Measurements from ENCODE around the gene ZER1.
"Not testable (repeated sequence)": the region's sequence is repeated elsewhere in the genome, so short reads cannot be mapped to it uniquely, and the experiment has no call there.

The ZER1 gene

GRCh38 chr9:128715436-128715750 lies 56.3 kb downstream of the ZER1 start:
- no peak for DNase-seq (ENCODE audit: low spot score)

DNA sequence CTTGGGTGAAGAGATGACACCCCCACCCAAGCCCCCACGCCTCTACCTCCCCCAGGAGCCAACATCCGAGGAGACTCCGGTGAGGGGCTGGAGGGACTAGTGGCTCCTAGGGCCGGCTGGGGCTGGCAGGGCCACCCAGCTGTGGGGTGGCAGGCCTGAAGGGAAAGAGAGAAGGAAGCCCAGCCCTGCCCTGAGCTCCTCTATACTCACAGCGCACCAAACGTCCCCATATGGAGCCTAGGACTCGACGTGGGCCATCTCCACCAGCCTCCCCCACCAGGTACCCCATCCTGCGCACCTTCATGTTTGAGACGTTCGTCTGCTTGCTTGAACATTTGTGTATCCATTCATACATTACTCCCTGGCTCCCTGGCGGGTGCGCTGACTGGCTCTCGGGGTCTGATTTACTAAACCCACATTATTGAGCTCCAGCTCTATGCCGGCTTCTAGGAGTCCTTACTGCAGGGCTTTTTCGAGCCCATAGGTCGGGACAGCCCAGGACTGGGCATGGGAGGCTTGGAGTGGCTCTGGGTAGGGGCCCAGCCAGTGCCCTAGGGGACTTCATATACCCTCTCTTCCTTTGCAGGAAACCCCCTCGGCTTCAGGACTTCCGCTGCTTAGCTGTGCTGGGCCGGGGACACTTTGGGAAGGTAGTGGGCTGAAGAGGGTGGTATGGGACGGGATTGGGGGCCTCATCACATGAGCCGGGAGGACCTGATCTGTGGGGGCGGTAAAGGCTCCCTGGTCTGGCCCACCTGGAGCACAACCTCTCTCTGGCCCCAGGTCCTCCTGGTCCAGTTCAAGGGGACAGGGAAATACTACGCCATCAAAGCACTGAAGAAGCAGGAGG lies 56.9 kb downstream of the ZER1 start:
- no peak for DNase-seq (ENCODE audit: low spot score)

DNA sequence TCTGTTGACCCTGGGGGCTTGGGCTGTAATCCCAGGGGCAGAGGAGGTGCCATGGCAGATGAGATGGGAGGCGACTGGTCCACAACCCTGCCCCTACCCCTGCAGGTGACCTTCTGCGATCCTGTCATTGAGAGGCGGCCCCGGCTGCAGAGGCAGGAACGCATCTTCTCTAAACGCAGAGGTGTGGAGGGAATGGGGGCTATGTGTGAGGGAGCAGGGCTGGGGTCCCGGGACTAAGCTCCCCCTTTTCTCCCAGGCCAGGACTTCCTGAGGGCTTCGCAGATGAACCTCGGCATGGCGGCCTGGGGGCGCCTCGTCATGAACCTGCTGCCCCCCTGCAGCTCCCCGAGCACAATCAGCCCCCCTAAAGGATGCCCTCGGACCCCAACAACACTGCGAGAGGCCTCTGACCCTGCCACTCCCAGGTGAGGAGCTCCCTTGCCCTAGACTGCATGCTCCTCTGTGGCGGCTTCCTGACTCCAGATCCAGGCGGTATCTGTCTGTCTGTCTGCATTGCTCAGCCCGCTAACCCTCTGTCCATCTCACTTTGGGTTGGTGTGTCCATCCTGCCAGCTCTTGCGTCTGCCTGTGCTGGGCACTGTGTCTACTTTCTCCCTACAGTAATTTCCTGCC lies 57.7 kb downstream of the ZER1 start:
- DNase-seq (ENCODE audit: low spot score), result no peak

DNA sequence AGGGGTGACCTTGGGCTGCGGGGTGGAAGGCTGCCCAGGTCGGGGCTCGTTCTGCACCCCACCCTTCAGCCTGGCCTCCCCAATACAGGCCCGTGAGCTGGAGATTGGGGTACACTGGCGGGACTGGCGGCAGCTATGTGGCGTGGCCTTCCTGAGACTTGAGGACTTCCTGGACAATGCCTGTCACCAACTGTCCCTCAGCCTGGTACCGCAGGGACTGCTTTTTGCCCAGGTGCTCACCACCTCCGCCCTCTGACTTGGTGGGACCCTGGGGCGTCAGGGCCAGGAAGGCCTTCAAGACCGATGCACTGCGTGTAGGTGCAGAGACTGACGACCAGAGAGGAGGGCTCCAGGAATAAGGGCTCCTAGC lies 58.3 kb downstream of the ZER1 start:
- no peak for DNase-seq (ENCODE audit: low spot score)

- DNase-seq (ENCODE audit: low spot score), result no peak
Measured at GRCh38 chr9:128712451-128713410, 59.0 kb downstream of the ZER1 start.

- no peak for DNase-seq (ENCODE audit: low spot score)
Measured at GRCh38 chr9:128707446-128707845, 64.3 kb downstream of the ZER1 start.

DNA sequence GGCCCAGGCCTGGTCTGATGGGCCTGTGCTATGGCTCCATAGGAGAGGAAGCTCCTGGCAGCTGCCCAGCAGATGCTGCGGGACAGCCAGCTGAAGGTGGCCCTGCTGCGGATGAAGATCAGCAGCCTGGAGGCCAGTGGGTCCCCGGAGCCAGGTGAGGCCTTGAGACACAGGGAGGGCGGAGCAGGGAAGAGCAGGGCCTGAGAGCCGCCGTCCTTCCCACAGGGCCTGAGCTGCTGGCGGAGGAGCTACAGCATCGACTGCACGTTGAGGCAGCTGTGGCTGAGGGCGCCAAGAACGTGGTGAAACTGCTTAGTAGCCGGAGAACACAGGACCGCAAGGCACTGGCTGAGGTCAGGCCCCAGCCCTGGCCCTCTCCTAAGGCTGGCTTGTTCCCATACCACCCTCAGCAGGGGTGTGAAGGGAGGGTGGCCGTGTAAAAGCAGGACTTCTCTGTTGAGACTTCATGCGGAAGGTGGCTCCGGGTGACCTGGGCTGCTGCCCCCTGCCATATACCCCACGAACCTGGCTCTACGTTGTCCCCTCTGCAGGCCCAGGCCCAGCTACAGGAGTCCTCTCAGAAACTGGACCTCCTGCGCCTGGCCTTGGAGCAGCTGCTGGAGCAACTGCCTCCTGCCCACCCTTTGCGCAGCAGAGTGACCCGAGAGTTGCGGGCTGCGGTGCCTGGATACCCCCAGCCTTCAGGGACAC lies 64.9 kb downstream of the ZER1 start:
- DNase-seq (ENCODE audit: low spot score), result no peak

GRCh38 chr9:128706045-128706444 lies 65.7 kb downstream of the ZER1 start:
- DNase-seq (ENCODE audit: low spot score), result no peak

DNA sequence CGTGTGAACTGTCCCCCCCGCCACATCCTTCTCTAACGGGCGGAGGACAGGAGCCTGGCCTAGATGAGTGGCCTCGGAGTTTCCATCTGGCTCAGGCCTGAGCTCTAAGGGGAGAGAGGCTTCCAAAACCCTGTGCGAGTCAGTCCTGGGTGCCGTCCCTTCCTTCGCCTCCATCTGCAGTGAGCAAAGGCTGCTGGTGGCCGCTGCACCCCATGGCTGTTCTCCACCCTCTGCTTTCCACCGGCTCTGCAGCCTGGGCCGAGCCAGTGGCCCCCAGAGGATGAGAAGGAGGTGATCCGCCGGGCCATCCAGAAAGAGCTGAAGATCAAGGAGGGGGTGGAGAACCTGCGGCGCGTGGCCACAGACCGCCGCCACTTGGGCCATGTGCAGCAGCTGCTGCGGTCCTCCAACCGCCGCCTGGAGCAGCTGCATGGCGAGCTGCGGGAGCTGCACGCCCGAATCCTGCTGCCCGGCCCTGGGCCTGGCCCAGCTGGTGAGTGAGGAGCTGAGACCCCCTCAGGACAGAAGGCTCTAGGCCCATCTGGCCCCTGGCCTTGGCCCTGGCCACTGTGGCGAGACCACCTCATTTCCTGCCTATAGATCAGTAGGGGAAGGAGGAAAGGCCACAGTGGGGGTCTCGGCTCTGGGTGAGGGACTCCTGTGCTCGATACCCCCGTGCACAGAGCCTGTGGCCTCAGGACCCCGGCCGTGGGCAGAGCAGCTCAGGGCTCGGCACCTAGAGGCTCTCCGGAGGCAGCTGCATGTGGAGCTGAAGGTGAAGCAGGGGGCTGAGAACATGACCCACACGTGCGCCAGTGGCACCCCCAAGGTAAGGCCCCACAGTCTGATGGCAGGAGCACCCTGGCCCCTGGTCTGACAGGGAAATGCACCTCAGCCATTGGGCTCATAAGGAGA lies 66.4 kb downstream of the ZER1 start:
- DNase-seq (ENCODE audit: low spot score), result no peak

DNA sequence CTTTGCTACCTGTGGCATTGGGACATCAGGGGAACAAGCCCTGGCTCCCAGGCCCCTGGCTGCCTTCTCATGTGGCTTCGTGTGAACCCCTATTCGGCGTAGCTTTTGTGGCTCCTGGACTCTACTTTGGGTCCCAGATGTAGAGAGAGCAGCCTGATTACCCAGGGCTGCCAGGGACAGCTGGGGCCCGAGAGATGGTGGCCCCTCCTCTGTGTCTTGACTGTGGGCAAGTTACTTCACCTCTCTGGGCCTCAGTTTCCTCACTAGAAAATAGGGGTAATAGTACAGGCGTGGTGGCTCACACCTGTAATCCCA lies 67.4 kb downstream of the ZER1 start:
- DNase-seq (ENCODE audit: low spot score), result no peak

DNA sequence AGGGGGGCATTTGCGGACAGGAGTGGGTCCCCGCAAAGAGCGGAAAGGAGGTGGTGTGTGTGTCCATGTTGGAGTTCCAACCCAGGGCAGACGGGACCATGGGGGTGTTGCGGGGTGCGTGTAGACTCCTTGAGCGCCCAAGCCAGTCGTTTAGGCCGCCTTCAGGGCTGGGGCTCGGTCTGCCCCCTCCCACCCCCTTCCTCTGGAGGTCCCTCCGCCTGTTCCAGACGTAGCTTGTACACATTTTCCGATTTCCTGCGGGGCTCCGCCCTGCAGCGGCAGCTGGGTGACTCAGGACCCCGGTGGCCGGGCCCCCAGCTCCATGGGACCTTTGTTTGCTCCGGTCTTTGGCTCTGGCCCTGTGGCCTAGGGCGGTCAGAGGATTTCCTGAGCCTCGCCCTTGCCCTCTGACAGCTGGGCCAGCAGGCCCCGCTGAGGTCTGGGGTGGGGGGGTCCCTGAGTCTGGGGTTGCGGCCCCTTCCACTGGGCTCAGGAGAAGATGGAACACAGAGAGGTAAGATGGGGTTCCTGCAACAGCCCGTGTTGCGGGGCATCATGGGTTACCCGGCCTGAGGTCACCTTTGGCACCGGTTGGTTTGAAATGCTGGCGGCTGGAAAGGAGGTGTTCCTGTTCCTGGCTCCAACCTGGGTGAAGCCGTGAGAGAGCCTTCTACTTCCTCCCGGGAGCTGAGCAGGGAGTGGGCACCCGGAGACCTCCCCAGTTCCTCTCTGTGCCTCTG lies 67.9 kb downstream of the ZER1 start:
- no peak for DNase-seq (ENCODE audit: low spot score)

DNA sequence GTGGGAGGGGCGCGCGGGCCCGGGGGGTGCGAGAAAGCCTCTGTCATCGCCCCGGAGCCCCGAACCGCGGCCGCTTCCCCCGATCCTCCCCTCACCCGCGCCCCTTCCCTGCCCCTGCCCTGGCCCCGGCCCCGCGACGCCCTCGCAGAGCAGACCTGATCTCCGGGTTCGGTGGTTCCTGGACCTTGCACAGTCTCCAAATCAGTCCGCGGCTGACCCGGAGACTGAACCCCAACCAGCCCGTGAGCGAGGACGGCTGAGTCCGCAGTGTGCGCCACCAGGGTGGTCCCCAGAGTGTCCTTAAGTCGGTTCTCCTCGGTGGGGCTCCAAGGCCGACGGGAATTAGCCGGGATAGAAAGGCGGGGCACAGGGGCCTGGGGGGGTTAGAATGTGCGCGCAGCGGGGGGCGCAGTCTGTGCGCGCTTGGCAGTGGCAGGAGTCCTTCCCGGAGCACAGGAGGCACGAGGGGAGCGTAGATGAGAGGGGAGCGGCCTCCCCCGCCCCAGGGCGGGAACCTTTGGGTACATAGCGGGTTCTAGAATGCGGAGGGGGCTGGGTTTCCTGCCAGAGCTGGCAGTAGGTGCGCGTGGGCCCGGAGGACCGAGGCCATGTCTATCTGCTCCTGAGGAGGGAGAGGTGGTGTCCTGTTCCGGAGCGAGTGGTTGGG lies 68.6 kb downstream of the ZER1 start:
- DNase-seq (ENCODE audit: low spot score), result no peak

- DNase-seq (ENCODE audit: low spot score), result peak; percentile 87
Measured at GRCh38 chr9:128702445-128702948, 69.2 kb downstream of the ZER1 start, which contains the start of gene PKN3. Gene PKN3 (plus strand): TSS chr9:128702503. CDS start chr9:128702916, 413 bp downstream.

DNA sequence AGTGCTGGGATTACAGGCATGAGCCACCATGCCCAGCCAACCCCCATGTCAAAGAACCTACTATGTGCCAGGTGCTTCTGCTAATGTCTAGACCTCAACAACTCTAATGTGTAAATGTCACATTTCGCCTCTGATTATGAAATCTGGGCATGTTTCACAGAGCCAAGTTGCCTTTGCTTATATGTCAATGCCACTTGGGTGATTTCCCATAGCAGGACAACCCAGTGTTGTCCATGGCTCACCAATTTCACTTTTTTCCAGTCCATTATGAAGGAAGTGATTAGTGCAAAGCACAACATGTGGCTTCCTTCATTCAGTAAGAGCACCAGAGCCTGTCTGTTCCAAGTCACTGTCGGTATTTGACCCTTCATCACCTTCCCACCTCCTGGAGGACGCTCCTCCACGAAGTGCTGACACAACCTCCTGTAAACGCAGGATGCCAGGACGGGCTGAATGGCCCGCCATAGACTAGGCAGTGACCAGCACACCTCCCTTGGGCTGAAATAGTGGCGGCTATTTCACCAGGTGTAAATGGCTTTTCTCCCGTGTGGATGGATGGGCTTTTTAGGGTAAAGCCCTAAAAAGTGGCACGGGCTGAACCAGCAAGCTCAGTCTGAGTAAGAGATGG lies 70.4 kb downstream of the ZER1 start:
- no peak for DNase-seq (ENCODE audit: low spot score)

DNA sequence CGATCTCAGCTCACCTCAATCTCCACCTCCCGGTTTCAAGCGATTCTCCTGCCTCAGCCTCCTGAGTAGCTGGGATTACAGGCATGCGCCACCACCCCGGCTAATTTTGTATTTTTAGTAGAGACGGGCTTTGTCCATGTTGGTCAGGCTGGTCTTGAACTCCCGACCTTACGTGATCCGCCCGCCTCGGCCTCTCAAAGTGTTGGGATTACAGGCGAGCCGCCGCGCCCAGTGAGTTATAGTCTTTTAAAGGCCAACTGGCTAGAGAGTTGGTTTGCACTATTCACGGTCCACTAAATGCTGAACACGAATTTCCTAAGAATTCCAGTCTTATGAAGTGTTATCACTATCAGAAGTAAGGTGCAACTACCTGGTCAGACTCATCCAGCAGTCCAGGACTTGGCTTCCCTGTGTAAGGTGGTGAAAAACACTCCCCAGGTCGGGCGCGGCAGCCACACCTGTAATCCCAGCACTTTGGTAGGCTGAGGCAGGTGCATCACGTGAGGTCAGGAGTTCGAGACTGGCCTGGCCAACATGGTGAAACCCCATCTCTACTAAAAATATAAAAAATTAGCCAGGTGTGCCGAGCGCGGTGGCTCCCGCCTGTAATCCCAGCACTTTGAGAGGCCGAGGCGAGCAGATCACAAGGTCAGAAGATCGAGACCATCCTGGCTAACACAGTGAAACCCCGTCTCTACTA lies 72.5 kb downstream of the ZER1 start:
- DNase-seq (ENCODE audit: low spot score), result not testable (repeated sequence)

GRCh38 chr9:128696923-128697707 lies 74.6 kb downstream of the ZER1 start:
- no peak for DNase-seq (ENCODE audit: low spot score)

- DNase-seq (ENCODE audit: low spot score), result no peak
Measured at GRCh38 chr9:128694344-128694743, 77.4 kb downstream of the ZER1 start.

- DNase-seq (ENCODE audit: low spot score), result not testable (repeated sequence)
Measured at GRCh38 chr9:128693738-128694137, 78.0 kb downstream of the ZER1 start.
